Liver (tissue), 3 donors: ENCODE data around the gene NEURL1.

Experiments
- CTCF ChIP-seq: fragments of 150-350 bp; IDR thresholded peaks from 2 replicates; pipeline ENCODE4 v1.5.1; 2017; ENCODE audit warnings: improper control_type of control experiment, low read depth, low read length; ENCODE audit not compliant: missing input control
- JUND ChIP-seq, 2 donors: IDR thresholded peaks; 2 replicates each; pipeline ENCODE4 v1.6.1; 2016; ENCODE audit warnings: antibody characterized with exemption in 2 of 2
- RAD21 ChIP-seq, 2 donors: IDR thresholded peaks; 2 replicates each; pipeline ENCODE4 v1.6.1; 2016; ENCODE audit warnings: antibody characterized with exemption in 2 of 2, mild to moderate bottlenecking in 2 of 2
- SP1 ChIP-seq: IDR thresholded peaks from 2 replicates; pipeline ENCODE4 v1.6.1; 2018; ENCODE audit warnings: antibody characterized with exemption, mild to moderate bottlenecking
- TAF1 ChIP-seq: conservative IDR thresholded peaks from 2 replicates; pipeline ENCODE4 v1.6.1; 2016; ENCODE audit warnings: antibody characterized with exemption, mild to moderate bottlenecking
- YY1 ChIP-seq: IDR thresholded peaks from 2 replicates; pipeline ENCODE4 v1.6.1; 2016; ENCODE audit warnings: antibody characterized with exemption, mild to moderate bottlenecking
- TF ChIP-seq, protein P1 (sequence below): IDR thresholded peaks from 2 replicates; pipeline ENCODE4 v1.6.1; 2016; ENCODE audit warnings: antibody characterized with exemption, mild to moderate bottlenecking
- TF ChIP-seq, protein P2 (sequence below): IDR thresholded peaks from 2 replicates; pipeline ENCODE4 v1.6.1; 2016; ENCODE audit warnings: antibody characterized with exemption
- donor health status: healthy.
- donor health status: healthy.

DNA sequence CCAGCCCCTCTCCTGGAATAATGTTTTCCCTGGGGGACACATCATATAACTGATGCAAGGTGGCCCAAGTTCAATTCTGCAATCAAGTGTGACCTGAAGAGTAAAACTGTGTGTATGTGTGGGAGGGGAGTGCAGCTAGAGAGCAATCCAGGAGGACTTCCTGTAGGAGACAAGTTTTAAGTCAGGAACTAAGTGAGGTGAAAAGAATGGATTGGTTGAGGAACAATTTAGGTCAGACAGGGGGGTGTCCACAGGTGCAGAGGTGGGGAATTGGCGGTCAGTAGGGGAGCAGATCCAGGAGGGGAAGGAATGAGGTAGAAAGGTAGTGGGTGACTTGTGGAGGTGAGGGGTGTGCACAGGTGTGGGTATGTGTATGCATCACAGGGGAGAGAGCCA, 82.6 kb downstream of the NEURL1 start:
- no peak for TF ChIP-seq TAF1
- no peak for TF ChIP-seq CTCF
- TF ChIP-seq, protein P1, sequence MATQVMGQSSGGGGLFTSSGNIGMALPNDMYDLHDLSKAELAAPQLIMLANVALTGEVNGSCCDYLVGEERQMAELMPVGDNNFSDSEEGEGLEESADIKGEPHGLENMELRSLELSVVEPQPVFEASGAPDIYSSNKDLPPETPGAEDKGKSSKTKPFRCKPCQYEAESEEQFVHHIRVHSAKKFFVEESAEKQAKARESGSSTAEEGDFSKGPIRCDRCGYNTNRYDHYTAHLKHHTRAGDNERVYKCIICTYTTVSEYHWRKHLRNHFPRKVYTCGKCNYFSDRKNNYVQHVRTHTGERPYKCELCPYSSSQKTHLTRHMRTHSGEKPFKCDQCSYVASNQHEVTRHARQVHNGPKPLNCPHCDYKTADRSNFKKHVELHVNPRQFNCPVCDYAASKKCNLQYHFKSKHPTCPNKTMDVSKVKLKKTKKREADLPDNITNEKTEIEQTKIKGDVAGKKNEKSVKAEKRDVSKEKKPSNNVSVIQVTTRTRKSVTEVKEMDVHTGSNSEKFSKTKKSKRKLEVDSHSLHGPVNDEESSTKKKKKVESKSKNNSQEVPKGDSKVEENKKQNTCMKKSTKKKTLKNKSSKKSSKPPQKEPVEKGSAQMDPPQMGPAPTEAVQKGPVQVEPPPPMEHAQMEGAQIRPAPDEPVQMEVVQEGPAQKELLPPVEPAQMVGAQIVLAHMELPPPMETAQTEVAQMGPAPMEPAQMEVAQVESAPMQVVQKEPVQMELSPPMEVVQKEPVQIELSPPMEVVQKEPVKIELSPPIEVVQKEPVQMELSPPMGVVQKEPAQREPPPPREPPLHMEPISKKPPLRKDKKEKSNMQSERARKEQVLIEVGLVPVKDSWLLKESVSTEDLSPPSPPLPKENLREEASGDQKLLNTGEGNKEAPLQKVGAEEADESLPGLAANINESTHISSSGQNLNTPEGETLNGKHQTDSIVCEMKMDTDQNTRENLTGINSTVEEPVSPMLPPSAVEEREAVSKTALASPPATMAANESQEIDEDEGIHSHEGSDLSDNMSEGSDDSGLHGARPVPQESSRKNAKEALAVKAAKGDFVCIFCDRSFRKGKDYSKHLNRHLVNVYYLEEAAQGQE, result no peak
- no peak for TF ChIP-seq JUND (IDR thresholded peaks at IDR 0.05)
- TF ChIP-seq SP1, result no peak
- no peak for TF ChIP-seq RAD21 (IDR thresholded peaks at IDR 0.05)
- TF ChIP-seq YY1, result no peak
- TF ChIP-seq, protein P2, sequence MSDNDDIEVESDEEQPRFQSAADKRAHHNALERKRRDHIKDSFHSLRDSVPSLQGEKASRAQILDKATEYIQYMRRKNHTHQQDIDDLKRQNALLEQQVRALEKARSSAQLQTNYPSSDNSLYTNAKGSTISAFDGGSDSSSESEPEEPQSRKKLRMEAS, result no peak
